Neural progenitor cell (in vitro differentiated cells): ENCODE measurements around the gene MUSTN1. TPM values are rescaled to one million over a fixed set of nuclear protein-coding genes. Genes with fewer than 3 reads are reported as not detected.

ENCODE experiments used
- DNase-seq: peaks from one replicate; pipeline ENCODE4 v3.0.0-alpha.2; 2016; ENCODE audit warnings: low spot score
- H2AFZ ChIP-seq: fragments of 200-600 bp; sonication (generic); replicated peaks from 2 replicates; pipeline ENCODE4 v1.6.1; 2016; ENCODE audit warnings: antibody characterized with exemption
- H3F3A ChIP-seq: fragments of 200-600 bp; sonication (generic); 2 replicates; pipeline ENCODE4 v1.6.1; 2016; ENCODE audit warnings: antibody characterized with exemption, low read depth
- H3K27ac ChIP-seq: fragments of 200-600 bp; sonication (generic); 2 replicates; pipeline ENCODE4 v1.5.1; 2016; ENCODE audit warnings: mild to moderate bottlenecking
- H3K27me3 ChIP-seq: fragments of 200-600 bp; sonication (generic); 2 replicates; pipeline ENCODE4 v1.6.1; 2016; ENCODE audit warnings: mild to moderate bottlenecking, moderate library complexity
- H3K36me3 ChIP-seq: fragments of 200-600 bp; sonication (generic); 2 replicates; pipeline ENCODE4 v1.5.1; 2016
- H3K4me1 ChIP-seq: fragments of 200-600 bp; sonication (generic); 2 replicates; pipeline ENCODE4 v1.6.1; 2016; ENCODE audit warnings: mixed run types
- H3K4me2 ChIP-seq: fragments of 200-600 bp; sonication (generic); 2 replicates; pipeline ENCODE4 v1.6.1; 2016
- H3K4me3 ChIP-seq: fragments of 200-600 bp; sonication (generic); 2 replicates; pipeline ENCODE4 v1.5.1; 2016
- H3K79me2 ChIP-seq: fragments of 200-600 bp; sonication (generic); 2 replicates; pipeline ENCODE4 v1.6.1; 2016; ENCODE audit warnings: low read depth
- H3K9ac ChIP-seq: fragments of 200-600 bp; sonication (generic); 2 replicates; pipeline ENCODE4 v1.6.1; 2016
- H3K9me3 ChIP-seq: fragments of 200-600 bp; sonication (generic); 2 replicates; pipeline ENCODE4 v1.5.1; 2016; ENCODE audit warnings: low read depth
- H4K20me1 ChIP-seq: fragments of 200-600 bp; sonication (generic); 2 replicates; pipeline ENCODE4 v1.6.1; 2016; ENCODE audit warnings: low read depth
- H3K27ac Mint-ChIP-seq: 3 replicates; pipeline ENCODE4 v1.8.0; 2021; ENCODE audit warnings: mixed read lengths
- H3K27me3 Mint-ChIP-seq: 2 replicates; pipeline ENCODE4 v1.8.0; 2022; ENCODE audit warnings: low read depth, mild to moderate bottlenecking, inconsistent platforms, moderate library complexity, mixed read lengths; ENCODE audit not compliant: insufficient read depth
- H3K36me3 Mint-ChIP-seq: 3 replicates; pipeline ENCODE4 v1.8.0; 2021; ENCODE audit warnings: mixed read lengths
- H3K4me1 Mint-ChIP-seq: 3 replicates; pipeline ENCODE4 v1.8.0; 2021; ENCODE audit warnings: mixed read lengths
- H3K4me3 Mint-ChIP-seq: 3 replicates; pipeline ENCODE4 v1.8.0; 2021; ENCODE audit warnings: mild to moderate bottlenecking, moderate library complexity, mixed read lengths
- H3K9me3 Mint-ChIP-seq: 3 replicates; pipeline ENCODE4 v1.8.0; 2020; ENCODE audit warnings: mixed read lengths
- EZH2 ChIP-seq: fragments of 200-600 bp; sonication (generic); IDR thresholded peaks from 2 replicates; pipeline ENCODE4 v1.6.1; 2017; ENCODE audit warnings: antibody characterized with exemption, mild to moderate bottlenecking, moderate library complexity
- EZH2phosphoT487 ChIP-seq: fragments of 200-600 bp; sonication (generic); IDR thresholded peaks from 2 replicates; pipeline ENCODE4 v1.6.1; 2017; ENCODE audit warnings: antibody characterized with exemption
- total RNA-seq: library from RNA; depleted of rRNA; stranded (reverse); fragments of >200 nt; gene quantifications from 2 replicates; pipeline ENCODE4 v1.2.3, GENCODE V29; 2015; ENCODE audit warnings: low replicate concordance
- TF ChIP-seq, protein P1 (sequence below): fragments of 200-600 bp; sonication (generic); IDR thresholded peaks from 2 replicates; pipeline ENCODE4 v1.5.1; 2017; ENCODE audit warnings: antibody characterized with exemption, mild to moderate bottlenecking

Gene MUSTN1
- total RNA-seq, 1 donor from 2014 or later: 2.0 TPM

GRCh38 chr3:52865994-52866393 is 31.2 kb upstream of the MUSTN1 start:
- Mint-ChIP-seq H3K4me1 (no peaks in the 10 kb centered on the region), H3K27ac (no peak overlapping the region), H3K36me3 (peaks cover 15% of the 10 kb centered on the region), H3K9me3 (peaks cover 14% of the 10 kb centered on the region), H3K27me3 (peaks cover 2% of the 10 kb centered on the region), H3K4me3 (no peak overlapping the region)
- H3K36me3 ChIP-seq: no peaks in the 10 kb centered on the region
- H3F3A ChIP-seq: no peaks in the 10 kb centered on the region
- H3K9me3 ChIP-seq: no peaks in the 10 kb centered on the region
- no peak overlapping the region for H3K9ac ChIP-seq
- H3K27me3 ChIP-seq: no peaks in the 10 kb centered on the region
- H3K27ac ChIP-seq: no peak overlapping the region
- no peaks in the 10 kb centered on the region for H3K4me1 ChIP-seq
- no peaks in the 10 kb centered on the region for H3K79me2 ChIP-seq
- H2AFZ ChIP-seq: no peak overlapping the region
- TF ChIP-seq EZH2: no peak
- TF ChIP-seq, protein P1, sequence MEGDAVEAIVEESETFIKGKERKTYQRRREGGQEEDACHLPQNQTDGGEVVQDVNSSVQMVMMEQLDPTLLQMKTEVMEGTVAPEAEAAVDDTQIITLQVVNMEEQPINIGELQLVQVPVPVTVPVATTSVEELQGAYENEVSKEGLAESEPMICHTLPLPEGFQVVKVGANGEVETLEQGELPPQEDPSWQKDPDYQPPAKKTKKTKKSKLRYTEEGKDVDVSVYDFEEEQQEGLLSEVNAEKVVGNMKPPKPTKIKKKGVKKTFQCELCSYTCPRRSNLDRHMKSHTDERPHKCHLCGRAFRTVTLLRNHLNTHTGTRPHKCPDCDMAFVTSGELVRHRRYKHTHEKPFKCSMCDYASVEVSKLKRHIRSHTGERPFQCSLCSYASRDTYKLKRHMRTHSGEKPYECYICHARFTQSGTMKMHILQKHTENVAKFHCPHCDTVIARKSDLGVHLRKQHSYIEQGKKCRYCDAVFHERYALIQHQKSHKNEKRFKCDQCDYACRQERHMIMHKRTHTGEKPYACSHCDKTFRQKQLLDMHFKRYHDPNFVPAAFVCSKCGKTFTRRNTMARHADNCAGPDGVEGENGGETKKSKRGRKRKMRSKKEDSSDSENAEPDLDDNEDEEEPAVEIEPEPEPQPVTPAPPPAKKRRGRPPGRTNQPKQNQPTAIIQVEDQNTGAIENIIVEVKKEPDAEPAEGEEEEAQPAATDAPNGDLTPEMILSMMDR: no peak
- no peak for TF ChIP-seq EZH2phosphoT487
- H3K4me2 ChIP-seq: no peak overlapping the region
- DNase-seq: no peak
- no peak overlapping the region for H3K4me3 ChIP-seq
- H4K20me1 ChIP-seq: no peaks in the 10 kb centered on the region

- peaks cover 9% of the 10 kb centered on the region for H3K9me3 Mint-ChIP-seq
- no peaks in the 10 kb centered on the region for H3F3A ChIP-seq
- H3K27me3 ChIP-seq: no peaks in the 10 kb centered on the region
- H3K27ac ChIP-seq: no peak overlapping the region
- no peaks in the 10 kb centered on the region for H3K27me3 Mint-ChIP-seq
- H3K36me3 Mint-ChIP-seq: peaks cover 13% of the 10 kb centered on the region
- no peaks in the 10 kb centered on the region for H3K4me1 ChIP-seq
- H3K79me2 ChIP-seq: no peaks in the 10 kb centered on the region
- H3K27ac Mint-ChIP-seq: no peak overlapping the region
- TF ChIP-seq EZH2 (no peak), EZH2phosphoT487 (no peak)
- TF ChIP-seq, protein P1: no peak
- no peaks in the 10 kb centered on the region for H4K20me1 ChIP-seq
- no peaks in the 10 kb centered on the region for H3K9me3 ChIP-seq
- DNase-seq: no peak
- H3K4me3 ChIP-seq: no peak overlapping the region
- no peaks in the 10 kb centered on the region for H3K36me3 ChIP-seq
- no peak overlapping the region for H3K4me2 ChIP-seq
- H2AFZ ChIP-seq: no peak overlapping the region
- no peaks in the 10 kb centered on the region for H3K4me1 Mint-ChIP-seq
- H3K9ac ChIP-seq: no peak overlapping the region
- no peak overlapping the region for H3K4me3 Mint-ChIP-seq
Observed at GRCh38 chr3:52860424-52860768, 25.6 kb upstream of the MUSTN1 start.

DNA sequence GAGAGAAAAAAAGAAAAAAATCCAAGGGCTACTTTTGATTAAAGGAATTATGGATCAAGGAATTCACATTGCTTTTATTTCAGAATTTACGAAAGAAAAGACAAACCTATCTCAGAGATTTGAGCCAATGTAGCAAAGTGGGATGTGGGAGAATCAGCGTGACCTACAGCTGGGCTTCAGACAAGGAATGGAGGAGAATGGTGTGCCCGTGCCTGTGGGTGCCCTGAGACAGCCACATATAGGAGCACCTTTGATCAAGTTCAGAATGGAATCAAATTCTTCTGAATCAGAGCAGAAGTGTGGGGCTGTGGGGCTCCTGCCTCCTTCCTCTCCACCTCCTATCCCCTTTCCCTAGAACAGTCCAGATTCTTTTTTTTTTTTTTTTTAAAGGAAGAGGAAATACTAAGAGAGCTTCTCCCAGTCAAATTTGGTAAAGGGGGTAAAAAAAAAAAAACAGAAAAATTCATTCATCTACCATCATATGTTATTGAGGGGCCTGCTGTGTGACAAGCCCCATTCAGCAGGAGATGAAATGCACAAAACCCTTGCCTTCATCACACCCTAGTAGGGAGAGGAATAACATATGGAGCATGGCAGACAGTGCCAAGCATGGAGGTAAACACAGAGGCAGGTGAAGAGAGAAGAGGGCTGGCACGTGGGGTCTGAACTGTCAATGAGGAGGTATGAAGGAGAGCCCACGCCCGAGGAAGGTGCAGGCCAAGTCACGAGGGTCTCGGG is 25.0 kb upstream of the MUSTN1 start:
- no peak for DNase-seq
- H3K27ac ChIP-seq: no peak overlapping the region
- H3K9ac ChIP-seq: no peak overlapping the region
- H3K4me2 ChIP-seq: no peak overlapping the region
- peaks cover 10% of the 10 kb centered on the region for H3K36me3 Mint-ChIP-seq
- no peaks in the 10 kb centered on the region for H3K4me1 ChIP-seq
- no peaks in the 10 kb centered on the region for H3K27me3 Mint-ChIP-seq
- no peaks in the 10 kb centered on the region for H3K4me1 Mint-ChIP-seq
- H4K20me1 ChIP-seq: no peaks in the 10 kb centered on the region
- H3K36me3 ChIP-seq: no peaks in the 10 kb centered on the region
- no peak overlapping the region for H3K4me3 ChIP-seq
- H3K79me2 ChIP-seq: no peaks in the 10 kb centered on the region
- no peak overlapping the region for H3K27ac Mint-ChIP-seq
- H3K9me3 Mint-ChIP-seq: peaks cover 6% of the 10 kb centered on the region
- no peaks in the 10 kb centered on the region for H3K27me3 ChIP-seq
- TF ChIP-seq EZH2phosphoT487: no peak
- TF ChIP-seq, protein P1: no peak
- TF ChIP-seq EZH2: no peak
- H2AFZ ChIP-seq: no peak overlapping the region
- no peak overlapping the region for H3K4me3 Mint-ChIP-seq
- no peaks in the 10 kb centered on the region for H3F3A ChIP-seq
- no peaks in the 10 kb centered on the region for H3K9me3 ChIP-seq
